GM23338 (cell line): ENCODE results near the gene ERBB4. TPM values are rescaled to one million over a fixed set of nuclear protein-coding genes. Genes with fewer than 3 reads are reported as not detected.

ENCODE experiments used
- ATAC-seq: fragments of 200-7000 bp; cut with Tn5 transposase; 3 replicates; pipeline ENCODE4 v1.9.1; 2020
- DNase-seq: peaks from one replicate; pipeline ENCODE4 v3.0.0-alpha.2; 2015; ENCODE audit warnings: low spot score
- H2AFZ ChIP-seq: fragments of 200-600 bp; sonication (generic); 2 replicates; pipeline ENCODE4 v1.8.0; 2016; ENCODE audit warnings: antibody characterized with exemption, mild to moderate bottlenecking, moderate library complexity
- H3F3A ChIP-seq: fragments of 200-600 bp; sonication (generic); replicated peaks from 2 replicates; pipeline ENCODE4 v1.8.0; 2017; ENCODE audit warnings: antibody characterized with exemption, mixed run types, low read depth
- H3K27ac ChIP-seq: fragments of 200-600 bp; sonication (generic); 2 replicates; pipeline ENCODE4 v1.6.1; 2016; ENCODE audit warnings: low read depth
- H3K27me3 ChIP-seq: fragments of 200-600 bp; sonication (generic); 2 replicates; pipeline ENCODE4 v1.8.0; 2016; ENCODE audit warnings: mild to moderate bottlenecking, mixed run types, moderate library complexity; ENCODE audit not compliant: insufficient read depth
- H3K36me3 ChIP-seq: fragments of 200-600 bp; sonication (generic); 2 replicates; pipeline ENCODE4 v1.8.0; 2016; ENCODE audit warnings: mild to moderate bottlenecking; ENCODE audit not compliant: insufficient read depth
- H3K4me1 ChIP-seq: fragments of 200-600 bp; sonication (generic); 2 replicates; pipeline ENCODE4 v1.8.0; 2016; ENCODE audit warnings: mild to moderate bottlenecking, moderate library complexity; ENCODE audit not compliant: insufficient read depth
- H3K4me2 ChIP-seq: fragments of 200-600 bp; sonication (generic); 2 replicates; pipeline ENCODE4 v1.7.1; 2017; ENCODE audit warnings: mixed run types
- H3K4me3 ChIP-seq: fragments of 200-600 bp; sonication (generic); 2 replicates; pipeline ENCODE4 v1.6.1; 2016; ENCODE audit warnings: mixed run types
- H3K79me2 ChIP-seq: fragments of 200-600 bp; sonication (generic); replicated peaks from 2 replicates; pipeline ENCODE4 v1.8.0; 2017; ENCODE audit warnings: mild to moderate bottlenecking; ENCODE audit not compliant: insufficient read depth
- H3K9me2 ChIP-seq: fragments of 200-600 bp; sonication (generic); 2 replicates; pipeline ENCODE4 v1.8.0; 2017; ENCODE audit not compliant: insufficient read depth
- H4K20me1 ChIP-seq: fragments of 200-600 bp; sonication (generic); replicated peaks from 2 replicates; pipeline ENCODE4 v1.8.0; 2017; ENCODE audit warnings: mild to moderate bottlenecking; ENCODE audit not compliant: insufficient read depth
- H3K27ac Mint-ChIP-seq: 2 replicates; pipeline ENCODE4 v1.8.0; 2020; ENCODE audit warnings: inconsistent platforms, mild to moderate bottlenecking, moderate library complexity, mixed read lengths
- H3K27me3 Mint-ChIP-seq: 3 replicates; pipeline ENCODE4 v1.8.0; 2022; ENCODE audit warnings: low read depth, mild to moderate bottlenecking, moderate library complexity, mixed read lengths, inconsistent platforms; ENCODE audit not compliant: insufficient read depth, poor library complexity
- H3K36me3 Mint-ChIP-seq: 3 replicates; pipeline ENCODE4 v1.8.0; 2021; ENCODE audit warnings: low read depth, mild to moderate bottlenecking, inconsistent platforms, moderate library complexity, mixed read lengths
- H3K4me1 Mint-ChIP-seq: 3 replicates; pipeline ENCODE4 v1.8.0; 2020; ENCODE audit warnings: mild to moderate bottlenecking, inconsistent platforms, mixed read lengths
- H3K4me3 Mint-ChIP-seq: 3 replicates; pipeline ENCODE4 v1.8.0; 2021; ENCODE audit warnings: moderate library complexity, mild to moderate bottlenecking, inconsistent platforms, mixed read lengths
- H3K9me3 Mint-ChIP-seq: 3 replicates; pipeline ENCODE4 v1.8.0; 2020; ENCODE audit warnings: moderate library complexity, mild to moderate bottlenecking, inconsistent platforms, mixed read lengths
- CREB1 ChIP-seq: fragments of 250-450 bp; sonication (Bioruptor Pico); IDR thresholded peaks from 2 replicates; pipeline ENCODE4 v1.5.0; 2020; ENCODE audit warnings: low read depth, mild to moderate bottlenecking, moderate library complexity
- CTCF ChIP-seq, 2 experiments: fragments of 200-600 bp in 1 of 2; sonication (generic) in 1 of 2; conservative IDR thresholded peaks; 2 replicates each; pipeline versions ENCODE4 v1.5.1 to v1.6.1; 2016 to 2017; ENCODE audit warnings: antibody characterized with exemption in 2 of 2, low read depth in 2 of 2, mild to moderate bottlenecking in 2 of 2, moderate library complexity in 1 of 2
- ETS1 ChIP-seq: IDR thresholded peaks from 2 replicates; pipeline ENCODE4 v1.6.1; 2016; ENCODE audit warnings: antibody characterized with exemption
- EZH2 ChIP-seq: fragments of 200-600 bp; sonication (generic); IDR thresholded peaks from one replicate; pipeline ENCODE4 v1.8.0; 2017; ENCODE audit warnings: antibody characterized with exemption, mild to moderate bottlenecking, low read depth; ENCODE audit not compliant: unreplicated experiment
- JUNB ChIP-seq: IDR thresholded peaks from one replicate; pipeline ENCODE4 v1.6.1; 2016; ENCODE audit warnings: antibody characterized with exemption; ENCODE audit not compliant: unreplicated experiment
- NANOG ChIP-seq: IDR thresholded peaks from 2 replicates; pipeline ENCODE4 v1.6.1; 2016; ENCODE audit warnings: antibody characterized with exemption, borderline replicate concordance
- POLR2AphosphoS5 ChIP-seq: IDR thresholded peaks from 2 replicates; pipeline ENCODE4 v1.6.1; 2016; ENCODE audit warnings: antibody characterized with exemption, low read depth
- STAT1 ChIP-seq: IDR thresholded peaks from one replicate; pipeline ENCODE4 v1.6.1; 2016; ENCODE audit warnings: antibody characterized with exemption; ENCODE audit not compliant: unreplicated experiment
- ZNF114 ChIP-seq: fragments of 250-450 bp; sonication (Bioruptor Pico); IDR thresholded peaks from 2 replicates; pipeline ENCODE4 v1.5.0; 2020; ENCODE audit warnings: mild to moderate bottlenecking, moderate library complexity
- ZNF331 ChIP-seq: fragments of 250-450 bp; sonication (Bioruptor Pico); IDR thresholded peaks from 2 replicates; pipeline ENCODE4 v1.5.0; 2020; ENCODE audit warnings: low read depth, mild to moderate bottlenecking, moderate library complexity
- ZNF462 ChIP-seq: fragments of 250-450 bp; sonication (Bioruptor Pico); IDR thresholded peaks from 2 replicates; pipeline ENCODE4 v1.5.0; 2020; ENCODE audit warnings: mild to moderate bottlenecking, moderate library complexity
- polyA plus RNA-seq: library from polyadenylated mRNA; unstranded; fragments of >200 nt; fragmentation: Nextera tagmentation; extraction: Ambion mirVana; gene quantifications from 2 replicates; pipeline ENCODE4 v1.2.1, GENCODE V29; 2016
- total RNA-seq: library from RNA; depleted of rRNA; stranded (reverse); fragments of >200 nt; shearing (Covaris generic); gene quantifications from 2 replicates; pipeline ENCODE4 v1.2.3, GENCODE V29; 2014

Gene ERBB4
- total and polyA plus RNA-seq, 2 experiments from 2014 or later, result 0.73 to 1.1 TPM

GRCh38 chr2:211407076-211407475 is 1131.5 kb downstream of the ERBB4 start:
- Histone ChIP-seq H3K4me3 (no peak overlapping the region), H3K79me2 (no peaks in the 10 kb centered on the region)
- H3K36me3 Mint-ChIP-seq, result no peaks in the 10 kb centered on the region

GRCh38 chr2:211405036-211405435 is 1133.6 kb downstream of the ERBB4 start:
- Histone ChIP-seq H3K79me2 (no peaks in the 10 kb centered on the region), H3K27me3 (no peaks in the 10 kb centered on the region), H3F3A (no peaks in the 10 kb centered on the region), H3K4me3 (no peak overlapping the region), H3K27ac (no peak overlapping the region), H2AFZ (no peak overlapping the region), H4K20me1 (no peaks in the 10 kb centered on the region), H3K4me1 (no peaks in the 10 kb centered on the region), H3K9me2 (no peaks in the 10 kb centered on the region), H3K4me2 (no peak overlapping the region), H3K36me3 (no peaks in the 10 kb centered on the region)
- no peak for DNase-seq
- H3K27ac Mint-ChIP-seq, result no peak overlapping the region
- no peaks in the 10 kb centered on the region for H3K36me3 Mint-ChIP-seq
- H3K9me3 Mint-ChIP-seq, result no peaks in the 10 kb centered on the region
- ATAC-seq, result no peak
- 0 out of 3 replicates have a peak, but pooled peaks cover 2% of the 10 kb centered on the region for H3K4me1 Mint-ChIP-seq
- no peaks in the 10 kb centered on the region for H3K27me3 Mint-ChIP-seq
- no peak overlapping the region for H3K4me3 Mint-ChIP-seq
- TF ChIP-seq ZNF462 (CRISPR knock-in tag), result no peak
- no peak for TF ChIP-seq STAT1
- TF ChIP-seq JUNB, result no peak
- TF ChIP-seq ZNF331 (CRISPR knock-in tag), result no peak
- TF ChIP-seq EZH2, result no peak
- no peak for TF ChIP-seq ETS1
- TF ChIP-seq POLR2AphosphoS5, result no peak
- no peak for TF ChIP-seq NANOG
- no peak for TF ChIP-seq CTCF (conservative IDR thresholded peaks at IDR 0.05; ENCODE audit: low read depth in 2 of 2)

More at GRCh38 chr2:211407076-211407475, 1131.5 kb downstream of the ERBB4 start:
- no peaks in the 10 kb centered on the region for H3K9me2 ChIP-seq
- Mint-ChIP-seq H3K4me1 (0 out of 3 replicates have a peak, but pooled peaks cover 2% of the 10 kb centered on the region), H3K27ac (no peak overlapping the region), H3K27me3 (no peaks in the 10 kb centered on the region), H3K4me3 (no peak overlapping the region), H3K9me3 (no peaks in the 10 kb centered on the region)
- H3K4me2 ChIP-seq, result no peak overlapping the region
- H3K27ac ChIP-seq, result no peak overlapping the region
- no peaks in the 10 kb centered on the region for H3F3A ChIP-seq
- H4K20me1 ChIP-seq, result no peaks in the 10 kb centered on the region
- no peak for ATAC-seq
- H3K4me1 ChIP-seq, result no peaks in the 10 kb centered on the region
- H3K27me3 ChIP-seq, result no peaks in the 10 kb centered on the region
- H2AFZ ChIP-seq, result no peak overlapping the region
- TF ChIP-seq ETS1, result no peak
- no peak for TF ChIP-seq ZNF331 (CRISPR knock-in tag)
- no peak for TF ChIP-seq ZNF114
- TF ChIP-seq STAT1, result no peak
- TF ChIP-seq POLR2AphosphoS5, result no peak
- TF ChIP-seq CREB1 (CRISPR knock-in tag), result no peak
- H3K36me3 ChIP-seq, result no peaks in the 10 kb centered on the region
- DNase-seq, result no peak
